GM18498 (cell line): ENCODE results near the gene MOXD1.
"Not testable (repeated sequence)": the region's sequence is repeated elsewhere in the genome, so short reads cannot be mapped to it uniquely, and the experiment has no call there.

Experiments used
- ATAC-seq: cut with Tn5 transposase; IDR thresholded peaks from one replicate; pipeline ENCODE4 v1.9.1; 2021; ENCODE audit warnings: mild to moderate bottlenecking, moderate library complexity; ENCODE audit not compliant: unreplicated experiment

The MOXD1 gene

DNA sequence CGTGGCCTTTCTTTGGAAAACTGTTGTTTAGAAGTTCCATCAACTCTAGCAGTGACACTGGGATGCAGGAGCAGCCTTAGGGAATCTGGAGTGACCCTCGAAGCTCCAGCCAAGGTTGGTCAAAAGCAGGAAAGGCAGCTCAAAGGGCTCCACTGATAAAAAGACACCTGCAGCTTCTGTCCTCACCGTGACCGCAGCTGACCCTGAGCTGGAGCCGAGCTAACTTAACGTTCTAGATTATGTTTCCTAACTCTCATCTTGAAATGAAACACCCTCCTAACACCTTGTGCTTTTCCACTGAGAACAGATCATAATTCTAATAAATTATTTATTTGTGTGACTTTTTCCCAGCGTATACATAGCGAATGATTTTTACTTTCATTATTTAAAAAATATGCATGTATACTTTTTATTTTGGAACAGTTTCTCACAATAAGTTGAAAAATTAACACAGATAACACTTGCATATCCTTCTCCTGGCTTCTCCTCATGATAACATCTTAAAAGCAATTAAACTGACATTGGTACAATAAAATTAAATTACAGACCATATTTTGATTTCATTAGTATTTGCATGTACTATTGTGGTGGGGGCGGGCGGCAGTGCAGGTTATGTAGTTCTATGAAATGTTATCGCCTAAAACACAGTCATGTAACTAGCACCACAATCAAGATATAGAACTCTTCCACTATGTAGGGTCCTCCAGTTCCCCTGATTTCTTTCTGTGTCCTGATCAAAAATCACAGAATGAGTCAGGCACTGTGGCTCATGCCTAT is 116.1 kb downstream of the MOXD1 start:
- ATAC-seq = no peak

DNA sequence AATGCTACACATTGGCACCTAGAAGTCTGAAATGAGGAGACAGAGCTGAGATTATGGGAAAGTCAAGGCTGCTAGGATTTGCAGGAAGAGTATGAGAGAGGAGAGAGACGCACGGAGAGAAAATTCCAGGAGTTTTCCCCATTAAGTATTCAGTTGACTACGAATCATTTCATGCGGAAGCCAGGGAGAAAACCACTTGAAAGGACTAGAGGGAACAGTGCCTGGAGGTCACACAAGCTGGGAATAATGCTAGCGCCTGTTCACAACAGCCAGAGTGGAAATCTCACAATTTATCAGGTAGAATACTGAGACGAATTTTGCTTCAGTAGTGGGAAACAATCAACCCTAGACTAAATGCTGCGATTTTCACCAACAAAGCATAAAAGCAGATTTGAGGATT is 118.6 kb downstream of the MOXD1 start:
- no peak for ATAC-seq

- ATAC-seq = no peak
Observed at GRCh38 chr6:132280436-132280835, 120.8 kb downstream of the MOXD1 start.

DNA sequence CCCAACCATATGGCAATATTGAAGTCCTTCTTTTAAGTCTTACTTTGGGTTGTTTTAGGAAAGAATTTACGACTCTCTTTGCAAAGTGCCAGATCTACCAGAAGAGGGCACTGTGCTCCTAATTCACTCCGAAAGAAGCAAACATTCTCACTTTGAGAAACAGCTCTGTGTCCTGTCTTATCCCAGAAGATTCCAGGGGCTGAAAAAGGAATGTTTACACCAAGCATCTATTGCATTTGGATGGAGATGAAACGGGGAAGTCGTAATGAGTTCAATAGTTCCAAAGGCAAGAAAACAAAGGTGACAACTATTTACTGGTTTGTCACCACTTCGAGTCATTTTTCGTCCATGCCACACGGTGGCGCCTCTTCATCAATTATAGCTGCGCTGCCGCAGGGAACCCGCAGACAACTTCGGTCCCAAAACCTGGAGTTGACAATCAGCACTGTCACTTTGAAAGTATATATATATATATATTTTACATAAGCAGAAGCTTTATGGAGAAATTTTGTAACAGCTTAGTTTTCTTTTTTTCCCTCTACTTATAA is 121.6 kb downstream of the MOXD1 start:
- ATAC-seq = peak; percentile 96

GRCh38 chr6:132275066-132275970 is 126.0 kb downstream of the MOXD1 start:
- ATAC-seq = no peak

DNA sequence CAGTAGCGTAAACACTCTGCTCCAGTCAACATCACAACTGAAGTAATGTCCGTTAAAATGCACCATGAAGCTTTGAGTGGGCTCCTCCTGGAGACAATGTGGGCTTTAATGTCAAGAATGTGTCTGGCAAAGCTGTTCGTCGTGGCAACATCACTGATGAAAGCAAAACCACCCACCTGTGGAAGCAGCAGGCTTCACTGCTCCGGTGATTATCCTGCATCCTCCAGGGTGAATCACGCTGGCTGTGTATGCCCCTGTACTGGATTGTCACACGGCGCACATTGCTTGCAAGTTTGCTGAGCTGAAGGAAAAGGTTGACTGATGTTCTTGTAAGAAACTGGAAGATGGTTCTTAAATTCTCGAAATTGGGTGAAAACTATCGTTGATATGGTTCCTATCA is 128.5 kb downstream of the MOXD1 start:
- ATAC-seq = no peak

- no peak for ATAC-seq
Observed at GRCh38 chr6:132270726-132271402, 130.4 kb downstream of the MOXD1 start.

GRCh38 chr6:132268666-132269065 is 132.6 kb downstream of the MOXD1 start:
- ATAC-seq = not testable (repeated sequence)

DNA sequence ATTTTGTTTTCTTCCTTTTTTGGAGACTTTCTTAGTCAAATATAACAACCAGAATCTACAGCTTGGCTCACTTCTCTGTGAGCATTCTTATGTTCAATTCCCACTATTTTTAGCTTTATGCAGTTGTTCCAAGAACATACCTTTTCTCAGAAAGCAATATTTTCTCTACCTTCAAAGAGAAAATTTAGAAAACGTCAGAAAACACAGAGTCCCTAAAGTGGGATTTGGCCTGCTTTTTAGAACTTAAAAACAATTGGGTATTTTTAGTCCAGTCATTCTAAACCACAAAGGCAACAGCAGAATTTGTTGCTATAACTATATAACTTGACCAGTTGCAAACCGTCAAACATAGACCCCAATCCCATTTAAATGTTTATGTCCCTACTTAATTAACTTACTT is 133.1 kb downstream of the MOXD1 start:
- ATAC-seq = no peak

DNA sequence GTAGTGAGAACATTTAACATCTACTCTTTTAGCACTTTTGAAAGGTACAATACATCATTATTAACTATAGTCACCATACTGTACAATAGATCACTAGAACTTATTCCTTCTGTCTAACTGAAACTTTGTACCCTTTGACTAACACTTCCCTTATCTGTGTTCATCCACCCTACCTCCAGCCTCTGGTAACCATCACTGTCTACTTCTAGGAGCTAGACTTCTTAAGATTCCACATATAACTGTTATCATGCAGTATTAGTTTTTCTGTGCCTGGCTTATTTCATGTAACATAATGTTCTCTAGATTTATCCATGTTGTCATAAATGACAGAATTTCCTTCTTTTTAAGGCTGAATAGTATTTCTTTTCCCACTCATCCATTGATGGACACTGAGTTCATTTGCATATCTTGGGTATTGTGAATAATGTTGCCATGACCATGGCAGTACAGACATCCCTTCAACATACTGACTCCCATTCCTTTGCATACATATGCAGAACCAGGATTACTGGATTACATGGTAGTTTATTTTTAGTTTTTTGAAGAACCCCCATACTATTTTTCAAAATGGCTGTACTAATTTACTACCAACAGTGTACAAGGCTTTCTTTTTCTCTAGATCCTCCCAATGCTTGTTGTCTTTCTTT is 135.7 kb downstream of the MOXD1 start:
- ATAC-seq = no peak

GRCh38 chr6:132264021-132264500 is 137.2 kb downstream of the MOXD1 start:
- no peak for ATAC-seq

DNA sequence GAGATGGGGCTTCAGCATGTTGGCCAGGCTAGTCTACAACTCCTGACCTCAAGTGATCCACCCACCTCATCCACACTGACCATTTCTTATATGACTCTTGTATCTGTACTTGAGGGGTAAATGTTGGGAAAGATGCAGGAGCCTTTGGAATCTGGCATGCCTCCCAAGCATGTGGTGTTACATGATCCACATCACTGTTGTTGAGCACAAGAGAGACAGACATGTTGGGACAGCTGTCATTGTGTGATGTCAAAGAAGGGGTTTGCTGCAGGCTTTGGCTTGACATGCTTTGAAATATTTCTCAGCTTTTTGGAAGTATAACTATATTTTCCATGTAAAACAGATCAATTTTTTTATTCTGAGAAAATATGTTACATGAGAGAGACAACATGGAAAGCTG is 139.9 kb downstream of the MOXD1 start:
- ATAC-seq = no peak

DNA sequence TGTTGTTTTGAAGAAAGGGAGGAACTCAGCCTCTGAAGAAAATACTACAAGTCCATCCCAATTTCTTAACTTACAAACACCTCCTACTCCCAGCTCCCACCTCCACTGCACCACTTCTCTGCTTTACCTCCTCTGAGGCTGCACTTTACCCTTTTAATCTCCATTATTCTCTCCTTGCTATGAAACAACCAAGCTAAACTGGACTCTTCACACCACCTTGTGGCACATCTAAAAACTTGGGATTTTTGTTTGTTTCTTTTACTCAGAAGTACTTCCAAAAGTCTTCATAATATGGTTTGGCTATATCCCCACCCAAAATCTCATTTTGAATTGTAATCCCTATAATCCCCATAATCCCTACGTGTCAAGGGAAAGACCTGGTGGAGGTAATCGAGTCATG is 142.2 kb downstream of the MOXD1 start:
- ATAC-seq = no peak

DNA sequence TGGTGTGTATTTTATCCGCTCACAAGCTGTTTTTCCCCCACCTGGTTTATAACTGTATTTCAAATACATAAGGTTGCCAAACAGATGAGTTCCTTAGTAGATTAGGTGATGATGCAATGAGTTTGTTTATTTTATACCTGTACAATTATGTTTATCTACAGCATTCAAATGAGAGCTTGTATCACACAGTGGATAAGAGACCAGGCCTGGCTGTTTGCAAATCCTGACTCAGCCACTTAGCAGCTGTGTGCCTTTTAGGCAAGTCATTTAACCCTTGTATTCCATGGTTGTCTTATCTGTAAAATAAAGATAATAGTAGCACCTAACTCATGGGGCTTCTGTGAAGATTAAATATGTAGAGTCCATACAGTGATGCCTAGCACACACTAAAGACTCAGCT is 143.7 kb downstream of the MOXD1 start:
- ATAC-seq = no peak

DNA sequence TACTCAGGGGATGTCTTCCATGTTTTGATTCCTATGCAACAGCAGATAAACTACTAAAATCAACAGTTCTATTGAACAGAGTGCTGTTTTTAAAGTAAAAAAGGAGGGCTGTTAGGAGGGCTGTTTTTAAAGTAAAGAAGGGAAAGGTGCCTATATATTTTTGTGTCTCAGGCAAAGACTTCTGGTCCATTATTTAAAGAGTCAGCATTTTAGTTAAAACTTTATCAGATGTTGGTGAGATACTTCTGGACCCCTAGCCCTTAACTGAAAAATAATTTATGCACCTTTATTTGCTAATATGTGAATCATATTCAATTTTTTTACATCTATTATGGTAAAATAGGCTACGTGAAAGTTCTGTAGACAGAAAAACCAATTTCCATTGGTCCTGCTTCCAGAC is 144.8 kb downstream of the MOXD1 start:
- ATAC-seq = no peak

- no peak for ATAC-seq
Observed at GRCh38 chr6:132253906-132254305, 147.4 kb downstream of the MOXD1 start.

- no peak for ATAC-seq
Observed at GRCh38 chr6:132253211-132253610, 148.1 kb downstream of the MOXD1 start.

- no peak for ATAC-seq
Observed at GRCh38 chr6:132252113-132252512, 149.2 kb downstream of the MOXD1 start.

GRCh38 chr6:132251711-132252110 is 149.6 kb downstream of the MOXD1 start:
- no peak for ATAC-seq

DNA sequence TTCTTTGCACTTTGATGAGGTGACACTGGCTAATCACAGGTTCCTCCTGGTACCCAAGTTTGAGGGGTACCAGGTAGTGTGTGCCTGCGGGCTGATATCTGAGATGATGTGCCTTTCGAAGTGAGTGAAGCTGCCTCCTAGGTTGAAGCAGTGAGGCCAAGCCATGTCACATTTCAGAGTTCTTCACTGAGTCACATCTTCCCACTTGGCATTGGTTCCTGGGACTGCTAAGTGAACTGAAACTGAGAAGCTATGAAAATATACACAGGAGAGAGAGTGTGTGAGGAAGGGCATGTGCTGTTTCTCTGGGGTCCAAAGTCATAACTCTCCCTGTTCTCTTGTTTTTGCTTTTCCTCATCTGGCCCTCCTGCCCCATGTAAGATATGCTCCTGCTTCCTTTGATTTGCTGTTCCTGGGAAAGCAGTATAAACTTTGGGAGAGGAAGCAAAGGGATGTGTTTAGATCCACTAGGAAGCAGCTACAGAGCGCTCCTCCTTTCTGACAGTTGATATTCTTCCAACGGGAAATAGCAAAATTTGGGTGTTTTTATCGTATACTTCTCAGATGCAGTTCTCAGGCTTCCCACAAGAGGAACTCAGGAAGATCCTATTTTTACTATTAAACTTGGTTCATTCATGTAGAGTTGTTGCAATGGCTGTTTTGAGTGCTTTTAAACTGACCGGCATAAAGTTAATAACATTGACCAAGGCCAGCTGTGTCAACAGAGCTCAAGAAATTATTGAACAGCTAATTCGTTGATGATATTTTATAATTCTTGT is 153.7 kb downstream of the MOXD1 start:
- ATAC-seq = no peak
